Esophagus mucosa (tissue), 1 donor: ENCODE measurements around the gene GRIN2C. TPM values are rescaled to one million over a fixed set of nuclear protein-coding genes. Genes with fewer than 3 reads are reported as not detected.
A peak's percentile ranks its signal among the peaks of the same experiment; 100 is the strongest.

ENCODE experiments used
- ATAC-seq: fragments of 200-7000 bp; cut with Tn5 transposase; one replicate; pipeline ENCODE4 v1.9.1; 2020
- total RNA-seq: library from RNA; stranded (reverse); gene quantifications from one replicate; pipeline ENCODE4 v1.2.4, GENCODE V29; 2023
- donor health status: DM: yes; HTN: yes; CAD: no.

Gene GRIN2C
- total RNA-seq, 1 donor from 2014 or later, result not detected

DNA sequence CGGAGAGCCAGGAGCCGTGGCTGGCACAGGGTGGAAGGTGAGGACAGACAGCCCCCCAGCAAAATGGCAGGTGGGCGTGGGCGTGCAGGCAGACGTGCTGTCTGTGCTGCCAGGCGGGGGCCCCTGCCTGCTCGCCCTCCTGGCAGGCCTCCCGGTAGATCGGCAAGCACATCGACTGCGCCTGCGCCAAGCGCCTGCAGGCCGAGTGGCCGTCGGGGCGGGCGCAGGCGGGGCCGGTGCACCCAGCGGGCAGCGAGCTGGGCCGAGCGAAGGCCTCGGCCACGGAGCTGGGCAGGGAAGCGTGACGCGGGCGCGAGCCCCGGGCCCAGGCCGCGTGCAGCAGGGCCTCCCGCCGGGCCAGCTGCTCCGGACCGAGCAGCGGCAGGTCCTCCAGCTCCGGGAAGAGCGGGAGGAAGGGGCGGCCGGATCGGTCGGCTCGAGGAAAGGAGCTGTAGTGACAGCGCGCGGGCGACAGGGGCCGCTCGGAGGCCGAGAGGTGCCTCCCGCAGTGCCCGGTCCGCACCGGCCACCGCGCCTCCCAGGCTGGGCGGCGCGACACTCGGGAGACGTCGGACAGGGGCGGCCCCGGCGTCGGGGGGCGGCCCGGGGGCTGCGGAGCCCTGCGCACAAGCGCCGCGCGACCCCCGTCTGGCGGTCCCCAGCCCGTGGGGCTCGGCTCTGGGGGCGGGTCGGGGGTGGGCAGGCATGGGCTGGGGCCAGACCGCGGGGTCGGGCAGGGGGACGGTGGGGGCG, 16.9 kb downstream of the GRIN2C start:
- ATAC-seq, result peak; percentile 56

- no peak for ATAC-seq
Observed at GRCh38 chr17:74842146-74842598, 17.5 kb downstream of the GRIN2C start.

DNA sequence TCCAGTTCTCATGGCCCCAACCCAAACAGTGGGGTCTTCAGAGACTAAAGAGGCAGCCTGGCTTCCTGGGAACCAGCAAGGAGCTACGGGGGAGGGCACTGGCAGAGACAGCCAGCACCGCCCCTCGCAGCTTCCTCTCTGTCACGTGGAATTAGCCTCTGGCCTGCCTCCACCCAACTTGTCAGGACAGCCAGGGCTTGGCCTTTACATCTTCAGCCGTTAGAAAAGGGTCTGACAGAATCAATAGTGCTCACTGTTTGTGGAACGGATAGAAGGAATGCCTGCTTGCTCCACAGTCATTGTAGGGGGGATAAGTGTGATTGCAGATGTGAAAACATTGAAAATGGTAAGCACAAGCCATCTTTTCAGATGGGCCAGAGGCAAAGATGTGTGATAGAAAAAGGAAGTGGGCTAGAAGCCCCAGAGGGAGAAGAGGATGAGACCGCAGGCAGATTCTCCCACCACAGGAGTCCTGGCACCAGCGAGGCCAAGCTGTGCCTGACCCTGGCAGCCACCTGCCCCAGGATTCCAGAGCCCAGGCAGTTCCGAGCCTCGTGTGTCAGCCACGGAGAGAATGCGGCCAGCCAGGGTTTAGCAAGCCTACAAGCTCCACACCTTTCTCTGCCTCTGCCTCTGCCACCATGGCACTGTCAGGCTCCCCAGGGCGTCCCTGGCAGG, 18.6 kb downstream of the GRIN2C start:
- ATAC-seq, result no peak

GRCh38 chr17:74839990-74840852, 19.5 kb downstream of the GRIN2C start:
- no peak for ATAC-seq

GRCh38 chr17:74838274-74838673, 21.4 kb downstream of the GRIN2C start:
- no peak for ATAC-seq

DNA sequence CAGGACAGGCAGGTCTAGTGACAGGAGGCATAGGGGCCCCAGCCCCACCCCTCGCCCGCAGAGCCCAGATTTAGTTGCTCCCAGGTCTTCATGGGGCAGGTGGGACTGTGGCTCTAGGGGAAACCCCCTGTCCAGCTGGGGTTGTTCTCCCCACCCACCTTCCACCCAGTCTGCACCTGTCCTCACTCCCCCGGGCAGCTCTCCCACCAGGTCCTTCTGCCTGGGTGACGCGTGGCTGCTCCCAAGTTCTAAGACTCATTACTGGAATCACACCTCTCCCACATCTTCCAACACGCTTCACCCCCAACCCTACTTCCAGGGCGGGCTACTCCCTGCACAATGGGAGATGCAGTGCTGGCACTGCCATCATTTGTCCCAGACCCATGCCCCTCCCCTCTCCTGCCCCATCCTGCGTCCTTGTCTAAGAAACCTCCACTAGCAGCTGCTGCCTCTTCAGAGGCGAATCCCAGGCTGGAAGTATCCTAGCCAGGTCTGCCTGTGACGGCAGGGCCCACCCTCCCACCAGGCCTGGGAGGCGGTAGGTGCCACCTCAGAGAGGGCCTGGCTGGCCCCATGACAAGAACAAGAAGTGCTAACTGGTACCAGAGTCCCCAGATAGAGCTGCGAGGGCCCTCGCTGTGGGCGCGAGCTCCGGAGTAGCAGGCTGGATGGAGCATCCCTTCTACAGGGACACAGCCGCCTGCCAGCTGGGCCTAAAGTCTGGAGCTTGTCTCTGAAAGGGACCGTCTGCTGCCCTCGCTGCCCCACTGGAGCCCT, 22.8 kb downstream of the GRIN2C start:
- ATAC-seq, result no peak

DNA sequence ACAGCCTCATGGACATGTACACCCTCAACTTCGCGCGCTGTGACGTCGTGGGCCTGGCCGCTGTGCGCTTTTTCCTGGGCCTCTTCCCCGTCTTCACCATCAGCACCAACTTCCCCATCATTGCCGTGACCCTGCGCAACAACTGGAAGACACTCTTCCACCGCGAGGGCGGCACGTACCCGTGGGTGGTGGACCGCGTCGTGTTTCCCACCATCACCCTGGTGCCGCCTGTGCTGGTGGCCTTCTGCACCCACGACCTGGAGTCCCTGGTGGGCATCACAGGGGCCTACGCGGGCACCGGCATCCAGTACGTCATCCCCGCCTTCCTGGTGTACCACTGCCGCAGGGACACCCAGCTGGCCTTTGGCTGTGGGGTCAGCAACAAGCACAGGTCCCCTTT, 23.5 kb downstream of the GRIN2C start:
- no peak for ATAC-seq

DNA sequence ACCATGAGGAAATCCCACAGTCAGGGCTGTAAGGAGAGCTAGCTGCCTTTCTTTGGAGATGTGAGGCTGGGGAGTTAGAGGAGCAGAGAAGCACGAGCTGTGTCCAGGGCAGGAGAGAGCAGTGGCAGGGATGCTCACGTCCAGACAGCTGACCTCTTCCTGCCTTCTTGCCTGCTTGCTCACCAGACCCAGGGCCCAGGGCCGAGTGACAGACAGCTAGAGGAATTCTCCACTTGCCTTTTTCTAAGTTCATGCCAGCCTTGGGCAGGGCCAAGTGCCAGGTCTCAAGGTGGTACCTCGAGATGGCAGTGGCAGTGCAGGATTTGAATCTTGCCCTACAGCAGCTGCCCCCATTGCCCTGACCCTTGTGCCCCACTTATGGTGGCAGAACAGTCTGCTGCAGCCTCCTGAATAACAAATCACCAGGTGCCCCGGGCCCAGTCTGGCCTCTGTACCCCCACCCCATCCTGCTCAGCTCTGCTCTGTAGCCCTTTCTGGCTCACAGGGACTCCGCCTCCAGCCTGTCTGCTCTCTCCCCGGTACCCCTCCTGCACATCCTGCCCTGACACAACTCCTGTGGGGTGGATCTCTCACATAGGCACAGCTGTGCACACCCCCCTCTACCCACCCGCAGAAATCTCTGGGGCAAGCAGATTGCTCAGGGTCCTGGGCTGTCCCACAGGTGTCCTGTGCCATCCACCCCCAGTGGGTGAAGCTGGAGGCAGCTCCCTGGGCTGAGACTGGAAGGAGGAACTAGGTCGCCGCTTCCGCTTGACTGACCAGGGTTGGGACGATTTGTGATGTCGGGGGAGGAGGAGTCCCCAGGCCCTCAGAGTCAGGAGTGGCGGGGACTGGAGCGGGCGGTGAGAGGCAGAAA, 25.9 kb downstream of the GRIN2C start:
- no peak for ATAC-seq

DNA sequence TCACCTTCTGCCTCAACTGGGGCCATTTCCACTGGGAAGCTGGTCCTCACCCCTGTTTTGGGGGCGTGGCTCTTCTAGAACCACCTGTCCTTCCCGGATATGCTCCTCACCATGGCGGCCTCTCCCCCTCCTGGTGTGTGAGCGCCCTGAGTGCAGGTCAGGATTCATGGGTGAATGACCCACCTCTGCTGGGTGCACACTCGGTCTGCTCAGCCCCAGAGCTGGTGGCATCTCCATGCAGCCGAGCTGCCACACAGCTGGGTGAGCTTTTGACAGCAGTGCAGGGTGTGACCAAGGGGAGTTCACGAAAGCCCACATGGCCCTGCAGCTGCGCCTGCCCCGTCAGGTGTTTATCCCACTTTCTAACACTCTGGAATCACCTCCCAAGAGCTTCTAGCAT, 27.3 kb downstream of the GRIN2C start:
- no peak for ATAC-seq

DNA sequence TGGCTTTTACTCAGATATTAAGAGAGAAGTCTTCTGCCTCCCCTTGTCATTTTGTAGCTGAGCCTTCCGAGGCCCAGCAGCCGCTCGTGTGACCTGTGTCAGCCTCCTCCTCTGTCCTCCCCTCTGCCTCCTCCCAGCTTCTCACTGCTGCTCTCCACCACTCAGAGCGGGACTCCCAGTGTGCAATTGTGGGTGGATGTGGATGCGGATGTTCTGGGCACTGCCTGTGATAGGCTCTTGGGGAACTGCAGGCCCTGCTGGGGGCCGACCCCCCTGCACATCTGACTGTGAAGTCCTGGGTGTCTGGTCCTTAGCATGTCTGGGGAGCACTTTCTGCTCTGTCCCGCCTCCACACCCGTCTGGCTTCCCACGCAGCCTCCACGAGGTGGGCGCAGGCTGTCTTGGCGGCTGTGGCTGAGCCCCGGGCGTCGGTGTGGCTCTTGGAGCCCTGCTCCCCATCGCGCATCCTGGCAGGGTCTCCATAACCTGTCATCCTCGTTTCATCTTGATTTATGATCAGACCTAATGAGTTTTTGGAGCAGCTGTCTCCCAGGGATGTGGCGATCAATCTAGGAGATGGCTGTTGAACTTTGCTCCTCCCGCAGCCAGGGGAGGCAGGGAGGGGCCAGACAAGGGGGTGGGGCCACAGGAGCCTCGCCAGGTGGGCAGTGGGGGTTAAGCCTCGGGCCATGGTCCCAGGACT, 28.1 kb downstream of the GRIN2C start:
- no peak for ATAC-seq

GRCh38 chr17:74830861-74831260, 28.8 kb downstream of the GRIN2C start:
- no peak for ATAC-seq

- no peak for ATAC-seq
Observed at GRCh38 chr17:74827800-74828199, 31.9 kb downstream of the GRIN2C start.

- ATAC-seq, result no peak
Observed at GRCh38 chr17:74825952-74826719, 33.5 kb downstream of the GRIN2C start.

DNA sequence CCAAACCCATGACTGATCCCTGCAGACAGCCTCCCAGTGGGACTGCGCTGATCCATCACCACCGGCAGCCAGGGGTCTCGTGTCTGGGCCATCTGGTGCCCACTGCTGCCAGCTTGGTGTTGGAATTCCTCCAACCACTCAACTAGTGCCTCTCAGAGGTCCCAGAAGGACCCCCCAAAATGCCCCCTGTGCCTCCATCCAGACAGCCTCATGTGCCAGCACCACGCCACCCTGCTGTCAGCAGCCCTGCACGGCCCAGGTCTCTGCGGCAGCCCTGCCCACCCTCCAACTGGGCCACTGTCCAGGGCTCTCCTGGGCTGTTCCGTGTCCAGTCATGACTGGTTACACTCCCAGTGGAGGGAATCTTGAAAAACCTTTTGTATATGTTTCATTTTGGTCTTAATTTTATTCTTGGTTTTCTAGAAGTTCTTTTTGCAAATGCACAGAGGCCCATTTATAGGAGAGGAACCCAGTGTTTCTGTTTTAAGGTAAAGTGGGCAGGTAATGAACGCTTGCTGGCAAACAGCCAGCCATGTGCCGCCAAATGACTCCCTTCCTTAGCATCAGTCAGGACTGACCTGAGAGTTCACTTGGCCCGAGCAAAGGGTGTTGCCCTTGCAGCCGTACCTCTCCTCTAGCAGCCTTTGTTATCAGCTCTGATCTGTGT, 34.6 kb downstream of the GRIN2C start:
- ATAC-seq, result no peak

DNA sequence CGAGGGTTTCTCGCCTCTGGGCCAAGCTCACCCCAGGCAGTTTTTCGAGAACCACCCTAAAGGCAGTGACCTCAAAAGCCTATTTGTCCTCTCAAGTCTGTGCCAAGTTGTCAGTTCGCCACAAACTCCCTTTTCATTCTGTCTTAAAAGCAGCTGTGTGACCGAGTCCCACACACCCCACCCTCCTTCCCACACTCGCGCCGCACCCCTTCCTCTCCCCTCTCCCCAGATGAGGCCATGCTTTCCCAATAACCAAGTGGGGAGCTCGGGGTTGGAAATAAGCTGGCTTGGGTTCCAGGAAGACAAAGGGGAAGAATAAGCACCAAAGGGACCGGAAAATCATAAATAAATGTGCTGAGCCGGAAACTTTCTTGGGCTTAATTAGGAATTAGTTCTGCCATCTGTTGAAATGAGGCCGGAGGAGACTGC, 36.7 kb downstream of the GRIN2C start:
- no peak for ATAC-seq

DNA sequence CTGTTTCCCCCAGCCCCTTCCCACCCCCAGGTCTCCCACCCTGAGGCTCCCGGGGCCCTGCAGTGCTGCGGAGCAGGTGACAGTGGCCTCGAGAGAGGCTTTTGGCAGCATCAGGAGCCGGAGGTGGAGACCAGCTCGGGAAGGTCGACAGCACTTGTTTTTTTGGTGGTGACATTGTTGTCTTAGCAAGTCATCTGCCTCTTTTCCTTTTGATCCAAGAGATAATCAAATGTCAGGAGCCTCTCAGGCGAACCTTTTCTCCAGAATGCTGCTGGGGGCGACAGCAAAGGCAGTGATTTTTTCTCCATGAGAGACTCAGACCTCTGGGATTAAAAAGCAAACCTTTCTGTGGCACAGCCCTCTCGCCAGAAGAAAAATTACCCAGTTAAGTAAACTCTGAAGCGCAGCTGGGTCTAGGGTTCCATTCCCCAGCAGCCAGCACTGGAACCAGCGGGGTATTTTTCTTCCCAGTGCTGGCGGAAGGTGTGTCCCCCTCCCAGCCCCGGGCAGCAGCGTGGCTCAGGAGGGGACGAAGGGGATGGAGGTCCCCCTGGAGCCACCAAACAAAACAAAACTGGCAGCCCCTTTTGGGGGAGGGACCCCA, 37.2 kb downstream of the GRIN2C start:
- no peak for ATAC-seq

GRCh38 chr17:74821655-74822334, 37.9 kb downstream of the GRIN2C start:
- ATAC-seq, result no peak

DNA sequence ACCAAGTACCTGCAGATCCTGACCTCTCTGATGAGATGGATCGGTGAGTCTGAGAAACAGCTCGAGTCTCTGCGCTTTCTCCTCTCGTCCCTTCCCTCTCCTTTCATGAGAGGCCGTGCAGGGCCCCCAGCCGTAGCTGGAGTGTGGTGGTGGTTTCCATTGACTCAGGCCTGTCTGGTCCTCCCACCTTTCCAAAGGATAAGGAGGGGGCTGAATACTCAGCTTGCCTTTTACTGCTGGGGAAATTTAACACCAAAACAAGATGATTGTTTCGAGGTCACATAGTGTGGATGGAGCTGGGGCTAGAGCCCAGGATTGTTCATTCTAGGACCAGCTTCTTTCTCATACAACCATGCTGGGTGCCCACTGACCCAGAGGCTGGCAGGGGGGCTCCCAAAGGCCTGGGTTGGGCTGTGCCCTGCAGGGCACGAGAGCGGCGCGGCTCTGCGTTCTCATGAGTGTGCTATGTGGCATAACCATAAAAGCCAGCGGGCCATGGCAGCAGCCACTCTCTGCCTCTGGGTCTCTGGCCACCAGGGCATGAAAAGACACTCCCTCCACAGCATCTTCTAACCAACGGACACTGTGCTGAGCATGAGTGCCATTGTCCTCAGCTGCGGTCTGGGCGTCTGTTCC, 39.8 kb downstream of the GRIN2C start:
- no peak for ATAC-seq
